ENCODE measurements around the gene MOCOS. TPM values are rescaled to one million over a fixed set of nuclear protein-coding genes. Genes with fewer than 3 reads are reported as not detected.

The MOCOS gene
- total RNA-seq, 4 donors from 2014 or later: 0.46 to 2.8 (median 0.73) TPM

GRCh38 chr18:36191711-36192110, 4.4 kb downstream of the MOCOS start:
- in situ Hi-C loops (cut with MboI; ENCODE audit: low sequenced_read_pairs in 4 of 4): no loop called here
- no peak for DNase-seq
- intact Hi-C loops (cut with DNase I; ENCODE audit: low total_unique reads): no loop called here
- TF ChIP-seq POLR2A (IDR thresholded peaks at IDR 0.05) (no peak), CTCF (IDR thresholded peaks at IDR 0.05 in 4 of 5, conservative IDR thresholded peaks at IDR 0.05 in 1 of 5) (no peak)
- H3K9me3 ChIP-seq: no peaks in the 10 kb centered on the region
- ATAC-seq: no peak
- no peak overlapping the region for H3K27ac ChIP-seq
- peaks cover 5 to 11% (median 10%) of the 10 kb centered on the region in 3 donors for H3K27me3 ChIP-seq
- no peak overlapping the region for H3K4me3 ChIP-seq
- H3K4me1 ChIP-seq: peaks cover 4 to 8% of the 10 kb centered on the region in 2 donors
- no peaks in the 10 kb centered on the region for H3K36me3 ChIP-seq

GRCh38 chr18:36194600-36195315, 7.5 kb downstream of the MOCOS start:
- H3K27ac ChIP-seq: no peak overlapping the region
- TF ChIP-seq POLR2A (IDR thresholded peaks at IDR 0.05) (no peak), CTCF (IDR thresholded peaks at IDR 0.05 in 4 of 5, conservative IDR thresholded peaks at IDR 0.05 in 1 of 5) (no peak)
- no peak for ATAC-seq
- DNase-seq: no peak
- H3K4me3 ChIP-seq: no peak overlapping the region
- H3K4me1 ChIP-seq: no peaks in the 10 kb centered on the region
- no peaks in the 10 kb centered on the region for H3K27me3 ChIP-seq
- no peaks in the 10 kb centered on the region for H3K9me3 ChIP-seq
- intact Hi-C loops (cut with DNase I; ENCODE audit: low total_unique reads) (no loop called here), in situ Hi-C loops (cut with MboI; ENCODE audit: low sequenced_read_pairs in 4 of 4) (no loop called here)
- no peaks in the 10 kb centered on the region for H3K36me3 ChIP-seq

GRCh38 chr18:36195427-36196122, 8.3 kb downstream of the MOCOS start:
- ATAC-seq (peak in 1 of 2 donors; percentile 39), DNase-seq (no peak)
- Histone ChIP-seq H3K36me3 (no peaks in the 10 kb centered on the region), H3K27me3 (no peaks in the 10 kb centered on the region), H3K9me3 (no peaks in the 10 kb centered on the region), H3K4me3 (no peak overlapping the region), H3K27ac (no peak overlapping the region), H3K4me1 (no peaks in the 10 kb centered on the region)
- in situ Hi-C loops (cut with MboI; ENCODE audit: low sequenced_read_pairs in 4 of 4): no loop called here
- TF ChIP-seq POLR2A (IDR thresholded peaks at IDR 0.05): no peak
- no peak for TF ChIP-seq CTCF (IDR thresholded peaks at IDR 0.05 in 4 of 5, conservative IDR thresholded peaks at IDR 0.05 in 1 of 5)
- intact Hi-C loops (cut with DNase I; ENCODE audit: low total_unique reads): no loop called here

GRCh38 chr18:36196238-36196995, 9.1 kb downstream of the MOCOS start:
- TF ChIP-seq CTCF (IDR thresholded peaks at IDR 0.05 in 4 of 5, conservative IDR thresholded peaks at IDR 0.05 in 1 of 5) (no peak), POLR2A (IDR thresholded peaks at IDR 0.05) (no peak)
- Histone ChIP-seq H3K4me1 (no peaks in the 10 kb centered on the region), H3K27ac (no peak overlapping the region), H3K9me3 (no peaks in the 10 kb centered on the region), H3K36me3 (no peaks in the 10 kb centered on the region), H3K4me3 (no peak overlapping the region), H3K27me3 (no peaks in the 10 kb centered on the region)
- DNase-seq (no peak), ATAC-seq (no peak)
- in situ Hi-C loops (cut with MboI; ENCODE audit: low sequenced_read_pairs in 4 of 4) (no loop called here), intact Hi-C loops (cut with DNase I; ENCODE audit: low total_unique reads) (no loop called here)
